Loucy (cell line): Measurements from ENCODE around the gene ZNF382.

ENCODE experiments used
- CTCF ChIP-seq: fragments of 200-600 bp; sonication (generic); conservative IDR thresholded peaks from 2 replicates; pipeline ENCODE4 v1.5.1; 2014; ENCODE audit warnings: mild to moderate bottlenecking, antibody characterized with exemption, low read length
- EZH2phosphoT487 ChIP-seq: fragments of 200-600 bp; IDR thresholded peaks from 2 replicates; pipeline ENCODE4 v1.6.1; 2018; ENCODE audit warnings: antibody characterized with exemption, mild to moderate bottlenecking, moderate library complexity, borderline replicate concordance

GRCh38 chr19:36646746-36647145 is 41.6 kb downstream of the ZNF382 start:
- no peak for TF ChIP-seq CTCF
- TF ChIP-seq EZH2phosphoT487, result no peak
